ENCODE results near the gene PSMF1. TPM values are rescaled to one million over a fixed set of nuclear protein-coding genes. Genes with fewer than 3 reads are reported as not detected.
A peak's percentile ranks its signal among the peaks of the same experiment; 100 is the strongest.

The PSMF1 gene
- total and polyA plus RNA-seq, 2 of the 13 experiments (the other 11 are each of a cell fraction or from before 2014, with no cell fraction given), result 82.5 to 86.0 TPM

- no peak for TF ChIP-seq PAX8 (CRISPR knock-in tag; IDR thresholded peaks at IDR 0.05; ENCODE audit: borderline replicate concordance)
- no peak for TF ChIP-seq GZF1 (CRISPR knock-in tag; IDR thresholded peaks at IDR 0.05)
- no peak for TF ChIP-seq ZNF850 (CRISPR knock-in tag; conservative IDR thresholded peaks at IDR 0.05)
- TF ChIP-seq ZNF691 (CRISPR knock-in tag; IDR thresholded peaks at IDR 0.05; ENCODE audit: borderline replicate concordance, low read depth), result no peak
- TF ChIP-seq TCF7 (IDR thresholded peaks at IDR 0.05; ENCODE audit: low read depth), result no peak
- TF ChIP-seq ZBTB25 (CRISPR knock-in tag; IDR thresholded peaks at IDR 0.05), result no peak
- TF ChIP-seq TMF1 (CRISPR knock-in tag; IDR thresholded peaks at IDR 0.05; ENCODE audit: low read depth), result no peak
- TF ChIP-seq ZNF207 (IDR thresholded peaks at IDR 0.05; ENCODE audit: borderline replicate concordance), result no peak
- TF ChIP-seq PLSCR1 (CRISPR knock-in tag; IDR thresholded peaks at IDR 0.05; ENCODE audit: borderline replicate concordance), result no peak
- no peak for TF ChIP-seq XRCC5 (optimal IDR thresholded peaks at IDR 0.05; ENCODE audit: low read length)
- TF ChIP-seq JUNB (CRISPR knock-in tag; IDR thresholded peaks at IDR 0.05; ENCODE audit: borderline replicate concordance), result no peak
- TF ChIP-seq ZHX2 (IDR thresholded peaks at IDR 0.05; ENCODE audit: low read depth), result 0 out of 2 replicates have a peak, but pooled peaks have one; percentile 38
- no peak for TF ChIP-seq ZHX2 (CRISPR knock-in tag; IDR thresholded peaks at IDR 0.05; ENCODE audit: borderline replicate concordance)
- no peak for TF ChIP-seq ZUFSP (CRISPR knock-in tag; IDR thresholded peaks at IDR 0.05; ENCODE audit: borderline replicate concordance)
- TF ChIP-seq FOSL1 (CRISPR knock-in tag; IDR thresholded peaks at IDR 0.05; ENCODE audit: borderline replicate concordance), result no peak; the same call in 1 of the 2 replicates
- TF ChIP-seq SRSF9 (IDR thresholded peaks at IDR 0.05; ENCODE audit: borderline replicate concordance, insufficient read depth, low read depth, low read length, poor library complexity, severe bottlenecking), result no peak
- no peak for TF ChIP-seq ZNF784 (CRISPR knock-in tag; IDR thresholded peaks at IDR 0.05; ENCODE audit: borderline replicate concordance)
- TF ChIP-seq HOXD1 (CRISPR knock-in tag; IDR thresholded peaks at IDR 0.05), result no peak
- TF ChIP-seq ZNF775 (CRISPR knock-in tag; IDR thresholded peaks at IDR 0.05; ENCODE audit: borderline replicate concordance), result no peak
Measured at GRCh38 chr20:1150218-1150617, 31.8 kb downstream of the PSMF1 start (continued).
